GM18519 (cell line): ENCODE data around the gene PTCH1.

Experiments
- ATAC-seq: cut with Tn5 transposase; IDR thresholded peaks from one replicate; pipeline ENCODE4 v1.9.1; 2021; ENCODE audit warnings: mild to moderate bottlenecking, moderate library complexity; ENCODE audit not compliant: unreplicated experiment, low FRiP score

Gene PTCH1

GRCh38 chr9:95446259-95446658 is 70.5 kb downstream of the PTCH1 start:
- ATAC-seq = no peak

GRCh38 chr9:95444160-95444559 is 72.6 kb downstream of the PTCH1 start:
- no peak for ATAC-seq

GRCh38 chr9:95443301-95443700 is 73.5 kb downstream of the PTCH1 start:
- no peak for ATAC-seq

DNA sequence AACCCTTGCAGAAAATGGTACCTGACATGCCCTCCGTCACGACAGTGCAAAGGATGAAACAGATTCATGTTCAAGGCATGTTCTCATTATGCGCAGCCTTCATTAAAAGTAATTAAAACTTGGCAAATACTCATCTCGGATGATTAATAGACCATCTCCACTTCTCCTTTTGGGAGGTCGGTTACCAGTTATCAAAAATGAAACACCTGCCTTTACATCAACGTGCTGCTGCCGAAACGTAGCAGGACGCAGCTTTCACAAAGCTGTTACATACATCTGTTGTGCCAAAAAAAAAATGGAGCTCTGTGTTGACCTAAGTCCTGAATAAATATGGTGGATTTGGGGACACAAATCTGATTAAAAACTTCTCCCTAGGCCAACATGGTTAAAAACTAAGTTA is 75.7 kb downstream of the PTCH1 start:
- no peak for ATAC-seq

DNA sequence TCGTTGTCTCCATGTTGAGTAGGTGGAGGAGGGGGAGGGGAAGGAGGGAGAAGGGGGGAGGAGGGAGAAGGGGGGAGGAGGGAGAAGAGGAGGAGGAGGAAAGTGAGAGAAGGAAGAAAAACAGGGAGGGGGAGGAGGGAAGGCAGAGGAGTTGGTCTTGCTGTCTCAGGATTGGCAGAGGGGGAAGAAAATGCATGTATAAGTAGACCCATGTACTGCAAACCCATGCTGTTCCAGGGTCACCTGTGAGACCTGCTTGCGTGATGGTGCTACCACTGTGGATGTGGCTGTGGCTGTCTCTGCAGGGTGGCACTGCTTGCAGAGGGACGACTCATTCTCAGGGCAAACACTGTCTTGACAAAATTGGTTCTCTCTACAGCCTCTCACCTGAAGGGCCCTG is 76.3 kb downstream of the PTCH1 start:
- no peak for ATAC-seq

DNA sequence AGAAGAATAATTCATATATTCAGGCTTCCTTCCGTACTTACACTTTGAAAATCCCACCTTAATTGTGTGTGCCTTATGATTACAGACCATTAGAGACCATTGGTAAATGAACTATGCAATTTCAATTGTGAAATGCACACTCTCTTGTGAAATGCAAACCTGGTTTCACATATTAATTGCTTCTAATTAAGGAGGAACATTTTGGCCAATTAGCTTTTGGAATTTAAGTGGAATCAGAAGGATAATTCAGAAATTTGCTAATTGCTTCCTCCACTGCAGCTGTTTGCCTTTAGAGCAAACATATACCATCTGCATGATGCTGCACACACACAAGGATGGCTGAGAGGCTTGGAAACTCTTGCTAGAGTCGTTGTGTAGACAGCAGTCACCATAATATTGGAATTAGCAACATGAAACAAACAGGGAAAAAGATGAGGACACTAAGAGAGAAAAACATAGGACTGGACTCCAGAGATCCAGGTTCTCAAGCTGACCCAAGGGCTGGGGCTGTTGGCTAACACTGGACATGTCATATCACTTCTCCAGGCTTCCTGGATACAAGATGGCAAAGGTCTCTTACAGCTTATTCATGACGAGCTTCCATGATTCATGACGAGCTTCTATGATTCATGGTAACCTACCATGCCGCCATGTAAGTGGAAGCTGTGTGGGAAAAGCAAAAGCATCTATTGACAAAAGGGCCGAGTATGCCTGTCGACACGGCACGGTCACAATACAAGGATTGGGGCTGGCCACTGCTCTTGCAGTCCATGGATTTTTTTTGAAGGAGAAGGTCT is 78.0 kb downstream of the PTCH1 start:
- no peak for ATAC-seq

DNA sequence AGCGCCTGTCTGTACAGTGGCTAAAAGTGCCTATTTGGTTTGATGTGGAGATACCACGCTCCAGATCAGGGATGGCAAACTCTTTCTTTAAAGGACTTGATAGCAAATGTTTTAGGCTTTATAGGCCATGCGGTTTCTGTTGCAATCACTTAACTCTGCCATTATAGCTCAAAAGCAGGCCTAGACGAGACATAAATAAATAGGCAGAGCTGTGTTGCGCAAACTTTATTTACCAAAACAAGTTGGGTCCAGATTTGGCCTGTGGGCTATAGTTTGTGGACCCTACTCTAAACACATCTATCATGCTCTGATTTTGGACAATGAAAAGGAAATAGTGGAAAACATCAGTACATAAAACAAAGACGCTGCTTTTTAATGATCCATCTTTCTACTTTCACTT is 79.2 kb downstream of the PTCH1 start:
- ATAC-seq = no peak

DNA sequence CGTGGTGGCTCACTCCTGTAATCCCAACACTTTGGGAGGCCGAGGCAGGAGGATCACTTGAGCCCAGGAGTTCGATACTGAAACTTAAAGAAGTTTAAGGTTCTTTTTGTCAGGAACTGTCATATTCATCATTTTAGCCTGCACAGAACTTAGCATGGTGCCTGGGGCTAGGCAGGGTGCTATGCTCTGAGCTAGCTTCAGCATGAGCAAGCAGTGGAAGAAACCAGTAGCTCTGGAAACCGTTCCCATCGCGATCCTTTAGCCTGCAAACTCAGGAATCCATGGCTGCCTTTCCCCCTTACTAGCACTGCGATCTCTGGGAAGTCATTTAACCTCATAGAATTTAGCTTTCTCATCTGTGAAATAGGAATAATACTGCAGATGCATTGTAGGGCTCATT is 80.4 kb downstream of the PTCH1 start:
- no peak for ATAC-seq

DNA sequence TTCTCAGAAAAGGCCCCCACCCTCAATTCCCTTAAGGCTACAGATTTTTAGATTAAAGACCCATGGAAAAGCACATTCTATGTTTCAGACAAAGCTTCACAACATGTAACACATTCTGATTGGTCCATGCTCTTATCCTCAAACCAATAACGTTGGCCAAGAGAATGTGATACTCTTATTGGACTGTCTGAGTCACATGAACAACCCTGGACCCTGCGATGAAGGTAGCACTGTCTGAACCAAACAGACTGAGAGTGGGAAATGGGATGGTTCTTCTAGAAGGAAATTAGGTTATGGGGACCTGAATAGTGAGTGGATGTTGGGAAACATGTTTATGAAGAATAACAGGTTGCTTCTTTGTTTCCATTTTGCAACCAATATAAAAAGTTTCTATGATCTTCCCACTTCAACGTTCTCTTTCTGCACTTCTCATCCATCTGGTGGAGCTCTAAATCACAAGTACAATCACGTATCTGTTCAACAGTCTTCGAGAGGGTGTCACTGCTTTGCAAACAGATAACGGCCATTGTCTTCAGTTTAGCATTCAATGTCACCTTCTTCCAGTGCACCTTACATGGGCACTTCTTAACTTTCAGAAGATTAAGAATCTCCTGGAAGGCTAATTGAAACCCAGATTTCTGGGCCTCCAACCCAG is 81.6 kb downstream of the PTCH1 start:
- ATAC-seq = no peak

DNA sequence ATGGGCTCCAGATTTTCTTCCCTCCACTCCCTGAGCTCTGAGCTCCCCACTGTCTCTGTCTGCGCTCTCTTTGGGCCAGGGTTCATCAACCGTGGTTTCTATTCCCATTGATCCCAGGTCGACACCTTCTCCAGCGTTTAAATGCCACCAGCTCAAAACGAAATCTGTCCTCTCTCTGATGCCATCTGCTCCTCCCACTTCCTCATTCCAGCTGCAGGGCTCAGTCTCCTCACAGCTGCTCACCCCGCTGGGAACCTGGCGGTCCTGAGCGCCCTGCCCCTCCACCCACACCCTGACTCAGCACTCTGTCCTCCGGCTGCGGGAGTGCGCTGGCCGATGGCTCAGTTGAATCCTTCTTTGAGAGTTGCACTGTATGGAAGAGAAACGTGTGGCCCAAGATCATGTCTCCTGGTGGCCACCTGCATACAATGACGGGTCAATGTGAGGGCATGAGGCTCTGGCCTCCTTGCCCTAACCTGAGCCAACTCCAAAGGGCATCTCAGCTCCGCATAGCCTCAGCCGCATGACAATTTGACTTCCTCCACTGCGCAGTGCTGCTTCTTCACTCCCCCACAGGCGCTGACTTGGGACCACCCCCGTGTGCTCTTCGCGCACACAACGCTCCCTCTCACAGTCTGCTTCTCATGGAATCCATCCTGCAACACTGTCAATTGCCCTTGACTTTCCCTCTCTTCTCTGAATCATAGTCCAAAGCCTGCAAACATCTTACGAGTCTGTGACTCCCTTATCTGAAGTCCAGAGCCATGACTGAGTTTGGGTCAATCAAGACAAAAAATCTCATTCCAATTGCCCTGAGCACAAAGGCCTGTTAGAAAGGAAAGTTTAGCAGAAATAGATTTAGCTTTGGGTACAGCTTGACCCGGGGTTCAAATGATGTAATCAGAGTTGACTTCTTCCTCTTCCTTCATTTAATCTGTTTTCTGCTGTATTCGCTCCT is 82.4 kb downstream of the PTCH1 start:
- ATAC-seq = no peak

DNA sequence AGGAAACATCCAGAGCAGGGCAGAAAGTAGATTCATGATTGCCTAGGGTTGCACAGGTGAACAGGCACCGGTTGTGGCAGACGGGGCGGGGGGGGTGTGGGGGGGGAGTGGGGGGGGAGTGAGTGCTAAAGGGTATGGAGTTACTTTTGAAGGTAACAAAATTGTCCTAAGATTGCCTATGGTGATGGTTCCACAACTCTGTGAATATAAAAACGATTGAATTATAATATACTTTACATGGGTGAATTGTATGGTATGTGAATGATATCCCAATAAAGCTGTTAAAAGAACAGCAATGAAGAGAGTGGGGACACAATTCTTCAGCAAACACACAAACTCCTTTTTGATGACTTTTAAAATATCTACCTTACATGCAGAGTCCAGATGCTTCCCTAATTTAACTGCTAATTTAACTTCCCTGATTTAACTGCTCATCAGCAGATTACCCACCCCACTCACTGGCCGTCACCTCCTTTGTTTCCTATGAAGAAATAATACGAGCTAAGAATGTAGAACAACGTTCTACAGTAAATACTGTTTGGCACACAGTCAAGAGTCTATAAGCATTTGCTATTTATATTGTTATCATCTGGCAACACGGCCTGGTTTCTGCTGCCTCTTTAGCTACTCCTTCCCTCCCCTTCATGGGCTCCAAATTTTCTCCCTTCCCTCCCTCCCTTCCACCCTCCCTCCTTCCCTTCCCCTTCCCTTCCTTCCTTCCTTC is 83.5 kb downstream of the PTCH1 start:
- no peak for ATAC-seq

DNA sequence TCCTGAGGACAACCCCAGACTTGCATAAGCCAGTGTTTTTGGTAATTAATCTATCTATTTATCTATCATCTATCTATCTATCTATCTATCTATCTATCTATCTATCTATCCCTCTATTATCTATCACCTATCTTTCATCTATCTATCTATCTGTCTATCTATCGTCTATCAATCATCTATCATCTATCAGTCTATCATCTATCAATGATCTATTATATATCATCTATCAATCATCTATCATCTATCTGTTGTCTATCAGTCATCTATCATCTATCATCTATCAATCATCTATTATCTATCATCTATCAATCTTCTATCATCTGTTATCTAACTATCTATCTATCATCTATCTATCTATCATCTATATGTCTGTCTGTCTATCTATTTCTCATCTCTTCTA is 85.5 kb downstream of the PTCH1 start:
- no peak for ATAC-seq

GRCh38 chr9:95429948-95430620 is 86.7 kb downstream of the PTCH1 start:
- no peak for ATAC-seq

DNA sequence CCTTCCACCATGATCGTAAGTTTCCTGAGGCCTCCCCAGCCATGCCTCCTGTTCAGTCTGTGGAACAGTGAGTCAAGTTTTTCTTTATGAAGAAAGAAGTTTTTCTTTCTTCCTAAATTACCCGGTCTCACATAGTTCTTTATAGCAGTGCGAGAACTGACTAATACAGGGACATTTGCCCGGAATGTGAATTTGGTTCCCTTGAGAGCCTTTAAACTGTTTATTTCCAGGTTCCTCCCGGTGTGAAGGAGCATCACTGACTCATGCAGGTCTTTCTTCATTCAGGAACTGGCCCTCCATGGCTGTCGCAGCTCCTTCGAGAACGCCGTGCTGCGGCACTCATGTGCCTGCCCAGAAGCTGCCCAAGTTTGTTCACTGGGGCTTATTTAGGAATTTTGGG is 87.7 kb downstream of the PTCH1 start:
- ATAC-seq = no peak

- ATAC-seq = no peak
Measured at GRCh38 chr9:95425910-95426551, 90.7 kb downstream of the PTCH1 start.

- no peak for ATAC-seq
Measured at GRCh38 chr9:95422650-95423049, 94.1 kb downstream of the PTCH1 start.

GRCh38 chr9:95420518-95420917 is 96.3 kb downstream of the PTCH1 start:
- no peak for ATAC-seq

- no peak for ATAC-seq
Measured at GRCh38 chr9:95419444-95419843, 97.3 kb downstream of the PTCH1 start.

- ATAC-seq = no peak
Measured at GRCh38 chr9:95415158-95415557, 101.6 kb downstream of the PTCH1 start.
